NCI-H82 treated with DMSO at 0.1 percent for 48 hours (cell line): ENCODE results near the gene CDK17.
"Not testable (repeated sequence)": the region's sequence is repeated elsewhere in the genome, so short reads cannot be mapped to it uniquely, and the experiment has no call there.

Experiments used
- DNase-seq: peaks from one replicate; lab custom pipeline; 2025; ENCODE audit not compliant: unreplicated experiment; lab: John Stamatoyannopoulos, UW

The CDK17 gene

DNA sequence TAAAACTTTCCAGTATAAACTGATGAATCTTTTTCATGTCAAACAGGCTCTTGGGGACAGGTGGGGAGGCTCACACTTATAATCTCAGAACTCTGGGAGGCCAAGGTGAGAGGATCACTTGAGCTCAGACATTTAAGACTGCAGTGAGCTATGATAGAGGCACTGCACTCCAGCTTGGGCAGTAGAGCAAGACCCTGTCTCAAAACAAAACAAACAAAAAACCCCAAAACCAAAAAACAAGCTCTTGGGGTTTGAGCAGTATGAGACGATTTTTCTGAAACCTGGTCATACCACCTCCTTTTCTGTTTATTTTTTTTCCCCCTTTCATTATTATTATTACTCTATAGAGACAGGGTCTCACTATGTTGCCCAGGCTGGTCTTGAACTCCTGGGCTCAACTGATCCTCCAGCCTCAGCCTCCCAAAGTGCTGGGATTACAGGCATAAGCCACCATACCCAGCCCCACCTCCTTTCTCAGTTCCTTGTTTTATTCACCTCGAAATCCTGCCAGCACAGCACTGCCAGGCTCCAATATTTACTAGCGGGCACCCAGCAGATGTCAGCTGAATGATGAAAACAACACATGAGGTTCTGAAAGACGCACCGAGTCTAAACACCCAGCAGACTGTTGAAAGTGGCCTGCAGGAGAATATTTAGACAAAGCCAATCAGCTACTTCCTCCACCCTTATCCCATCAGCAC, 19.5 kb upstream of the CDK17 start:
- DNase-seq: no peak

- not testable (repeated sequence) for DNase-seq
Observed at GRCh38 chr12:96417688-96418087, 17.4 kb upstream of the CDK17 start.

GRCh38 chr12:96416033-96416799, 16.0 kb upstream of the CDK17 start:
- no peak for DNase-seq

- peak; percentile 56 for DNase-seq
Observed at GRCh38 chr12:96414637-96415036, 14.4 kb upstream of the CDK17 start.

- no peak for DNase-seq
Observed at GRCh38 chr12:96412431-96412830, 12.2 kb upstream of the CDK17 start.

GRCh38 chr12:96409731-96410130, 9.5 kb upstream of the CDK17 start:
- DNase-seq: no peak

- DNase-seq: no peak
Observed at GRCh38 chr12:96408993-96409392, 8.8 kb upstream of the CDK17 start.

GRCh38 chr12:96407429-96408097, 7.3 kb upstream of the CDK17 start:
- DNase-seq: not testable (repeated sequence)

- DNase-seq: no peak
Observed at GRCh38 chr12:96404696-96405095, 4.5 kb upstream of the CDK17 start.

DNA sequence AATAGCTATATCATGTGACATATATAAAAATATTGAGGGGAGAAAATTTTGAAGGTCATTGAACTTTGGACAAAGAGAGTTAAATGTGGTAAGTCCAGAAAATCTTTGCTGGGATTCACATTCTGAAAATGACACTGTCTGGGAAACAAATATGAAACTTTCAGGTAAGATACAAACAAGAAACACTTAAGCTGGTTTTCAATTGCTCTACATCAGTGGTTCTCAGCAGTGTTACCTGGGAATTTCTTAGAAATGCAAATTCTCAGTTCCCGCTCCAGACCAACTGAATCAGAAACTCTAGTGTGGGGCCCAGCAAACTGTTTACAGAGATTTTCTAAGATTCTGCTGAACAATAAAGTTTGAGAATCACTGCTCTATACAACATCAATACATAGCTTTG, 3.6 kb upstream of the CDK17 start:
- DNase-seq: no peak

DNA sequence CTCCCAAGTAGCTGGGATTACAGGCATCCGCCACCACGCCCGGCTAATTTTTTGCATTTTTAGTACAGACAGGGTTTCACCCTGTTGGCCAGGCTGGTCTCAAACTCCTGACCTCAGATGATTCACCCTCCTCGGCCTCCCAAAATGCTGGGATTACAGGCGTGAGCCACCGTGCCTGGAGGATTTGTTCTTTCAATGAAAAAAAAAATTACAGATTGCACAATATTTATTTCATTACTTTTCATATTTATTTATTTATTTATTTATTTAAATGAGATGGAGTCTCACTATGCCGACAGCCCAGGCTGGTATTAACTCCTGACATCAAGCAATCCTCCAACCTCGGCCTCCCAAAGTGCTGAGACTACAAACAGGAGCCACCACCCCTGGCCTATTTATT, 2.3 kb upstream of the CDK17 start:
- DNase-seq: not testable (repeated sequence)

DNA sequence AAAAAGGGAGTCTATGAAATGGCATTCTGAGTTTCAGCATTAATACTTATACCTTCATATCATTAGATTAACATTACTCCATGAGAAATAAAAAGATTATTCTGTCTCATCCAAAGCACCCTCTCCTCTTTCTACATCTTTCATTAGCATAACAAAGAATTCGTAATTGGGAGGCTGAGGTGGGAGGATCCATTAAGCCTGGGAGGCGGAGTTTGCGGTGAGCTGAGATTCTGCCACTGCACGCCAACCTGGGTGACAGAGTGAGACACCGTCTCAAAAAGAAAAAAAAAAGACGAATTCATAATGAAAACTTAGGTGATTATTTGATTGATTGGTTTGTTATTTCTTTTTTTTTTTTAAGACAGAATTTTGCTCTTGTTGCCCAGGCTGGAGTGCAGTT, 1.8 kb upstream of the CDK17 start:
- DNase-seq: no peak

- peak; percentile 32 for DNase-seq
Observed at GRCh38 chr12:96401076-96401871, 1.0 kb upstream of the CDK17 start.

DNA sequence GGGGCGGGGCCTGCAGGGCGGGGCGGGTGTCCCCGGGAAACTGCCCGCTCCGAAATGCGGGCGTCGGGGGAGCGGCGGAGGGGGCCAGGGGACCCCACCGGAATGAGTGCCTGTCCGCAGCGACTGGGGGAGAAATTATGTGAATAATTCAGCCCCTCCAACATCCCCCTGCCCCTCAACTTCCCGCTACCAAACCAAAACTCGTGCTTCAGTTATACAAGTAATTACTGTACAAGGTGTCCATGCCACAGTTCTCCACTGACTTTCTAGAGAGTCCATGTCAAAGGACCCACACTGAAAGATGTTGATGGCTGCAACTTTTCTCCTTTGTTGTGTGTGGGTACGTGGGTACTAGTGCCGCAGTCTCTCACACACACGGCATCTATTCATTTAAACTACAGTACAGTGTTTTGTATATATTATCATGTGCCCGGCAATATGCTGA, 414 bp upstream of the CDK17 start:
- no peak for DNase-seq

GRCh38 chr12:96399120-96399918, 920 bp downstream of the CDK17 start:
- no peak for DNase-seq

DNA sequence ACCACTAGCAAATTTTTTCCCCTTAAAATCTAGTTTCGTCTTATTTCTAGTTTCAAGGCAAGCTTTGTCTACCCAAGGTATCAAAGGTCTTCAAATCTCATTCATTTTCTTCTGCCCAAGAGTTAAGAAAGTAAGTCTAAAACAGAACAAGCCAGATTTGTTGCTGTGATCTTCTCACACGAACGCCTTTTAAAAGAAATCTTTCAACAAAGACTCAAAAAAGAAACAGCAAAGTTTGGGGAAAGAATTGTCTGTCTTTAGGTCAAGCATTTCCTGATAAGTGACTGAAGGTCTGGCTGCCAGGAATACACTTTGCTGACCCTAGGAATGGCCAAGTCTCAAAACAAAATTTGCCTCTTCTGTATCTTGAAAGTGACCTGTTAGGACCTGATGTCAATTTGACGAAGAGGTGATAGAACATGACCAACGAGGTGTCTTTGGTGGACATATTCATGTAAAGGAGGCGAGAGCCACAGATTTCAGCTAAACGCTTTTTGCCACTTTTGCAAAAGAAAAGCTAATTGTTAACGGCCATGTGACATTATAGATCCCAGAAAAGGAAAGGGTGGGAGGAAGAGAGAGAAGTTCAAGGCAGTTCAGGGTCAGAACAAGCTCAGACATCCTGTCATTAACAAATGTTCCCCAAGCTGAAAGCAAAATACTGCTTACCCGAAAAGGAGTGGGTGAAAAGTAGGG, 1.7 kb downstream of the CDK17 start:
- no peak for DNase-seq

- DNase-seq: no peak
Observed at GRCh38 chr12:96397756-96398423, 2.3 kb downstream of the CDK17 start.

GRCh38 chr12:96396914-96397313, 3.3 kb downstream of the CDK17 start:
- DNase-seq: no peak

DNA sequence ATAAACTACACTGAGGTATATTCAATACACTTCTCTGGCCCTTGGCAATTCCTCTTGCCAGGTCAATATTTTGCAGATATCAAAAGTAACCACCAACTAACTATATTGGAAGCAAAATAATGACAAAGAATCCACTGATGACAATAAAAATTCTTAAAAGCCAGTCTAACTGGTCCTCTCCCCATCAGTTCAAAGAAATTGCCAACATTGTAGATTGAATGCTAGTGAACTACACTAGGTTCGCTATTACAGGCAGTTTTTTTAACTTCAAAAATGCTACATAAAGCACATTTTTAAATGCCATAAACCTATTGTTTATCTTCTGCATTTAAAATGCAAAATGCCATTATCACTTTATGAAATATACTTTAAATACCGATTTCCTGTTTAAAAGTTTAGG, 4.0 kb downstream of the CDK17 start:
- no peak for DNase-seq
